ENCODE results near the gene MTMR11. TPM values are rescaled to one million over a fixed set of nuclear protein-coding genes. Genes with fewer than 3 reads are reported as not detected.
A peak's percentile ranks its signal among the peaks of the same experiment; 100 is the strongest.

MTMR11 gene
- total and polyA plus RNA-seq, 10 of the 15 experiments (the other 5 are each of a cell fraction or from before 2014, with no cell fraction given) = 0.35 to 1.1 (median 0.73) TPM

DNA sequence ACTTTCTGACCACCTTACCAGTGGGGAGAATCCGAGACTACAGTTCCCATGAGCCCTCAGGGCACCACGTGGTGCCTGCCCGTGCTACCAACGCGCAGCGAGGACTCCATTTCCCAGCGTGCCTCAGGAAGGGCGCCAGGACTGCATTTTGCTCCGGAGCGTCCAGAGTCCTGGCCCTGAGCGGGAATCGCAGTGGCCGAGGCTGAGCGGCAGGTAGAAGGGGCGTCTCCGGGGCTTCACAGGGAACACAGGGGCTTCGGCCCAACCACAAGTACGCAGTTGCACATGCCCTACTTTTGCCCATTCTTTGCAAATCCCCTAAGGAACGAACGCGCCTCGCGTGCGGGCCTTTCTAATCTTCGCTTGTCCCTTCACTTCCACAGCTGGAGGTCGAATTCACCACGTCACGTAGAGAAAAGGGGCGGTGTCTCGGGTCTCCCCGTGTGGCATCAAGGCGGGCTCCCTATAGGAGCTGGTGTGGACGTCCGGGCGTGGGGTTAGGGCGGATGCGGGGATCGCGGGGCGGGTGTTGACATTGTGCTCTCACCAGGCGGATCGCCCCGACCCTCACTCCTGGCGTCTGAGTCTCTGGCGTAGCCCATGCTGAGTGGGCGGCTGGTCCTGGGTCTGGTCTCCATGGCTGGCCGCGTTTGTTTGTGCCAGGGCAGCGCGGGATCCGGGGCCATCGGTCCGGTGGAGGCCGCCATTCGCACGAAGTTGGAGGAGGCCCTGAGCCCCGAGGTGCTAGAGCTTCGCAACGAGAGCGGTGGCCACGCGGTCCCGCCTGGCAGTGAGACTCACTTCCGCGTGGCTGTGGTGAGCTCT is 37.0 kb downstream of the MTMR11 start, which contains the start of gene BOLA1 (continued):
- TF ChIP-seq, protein P1, sequence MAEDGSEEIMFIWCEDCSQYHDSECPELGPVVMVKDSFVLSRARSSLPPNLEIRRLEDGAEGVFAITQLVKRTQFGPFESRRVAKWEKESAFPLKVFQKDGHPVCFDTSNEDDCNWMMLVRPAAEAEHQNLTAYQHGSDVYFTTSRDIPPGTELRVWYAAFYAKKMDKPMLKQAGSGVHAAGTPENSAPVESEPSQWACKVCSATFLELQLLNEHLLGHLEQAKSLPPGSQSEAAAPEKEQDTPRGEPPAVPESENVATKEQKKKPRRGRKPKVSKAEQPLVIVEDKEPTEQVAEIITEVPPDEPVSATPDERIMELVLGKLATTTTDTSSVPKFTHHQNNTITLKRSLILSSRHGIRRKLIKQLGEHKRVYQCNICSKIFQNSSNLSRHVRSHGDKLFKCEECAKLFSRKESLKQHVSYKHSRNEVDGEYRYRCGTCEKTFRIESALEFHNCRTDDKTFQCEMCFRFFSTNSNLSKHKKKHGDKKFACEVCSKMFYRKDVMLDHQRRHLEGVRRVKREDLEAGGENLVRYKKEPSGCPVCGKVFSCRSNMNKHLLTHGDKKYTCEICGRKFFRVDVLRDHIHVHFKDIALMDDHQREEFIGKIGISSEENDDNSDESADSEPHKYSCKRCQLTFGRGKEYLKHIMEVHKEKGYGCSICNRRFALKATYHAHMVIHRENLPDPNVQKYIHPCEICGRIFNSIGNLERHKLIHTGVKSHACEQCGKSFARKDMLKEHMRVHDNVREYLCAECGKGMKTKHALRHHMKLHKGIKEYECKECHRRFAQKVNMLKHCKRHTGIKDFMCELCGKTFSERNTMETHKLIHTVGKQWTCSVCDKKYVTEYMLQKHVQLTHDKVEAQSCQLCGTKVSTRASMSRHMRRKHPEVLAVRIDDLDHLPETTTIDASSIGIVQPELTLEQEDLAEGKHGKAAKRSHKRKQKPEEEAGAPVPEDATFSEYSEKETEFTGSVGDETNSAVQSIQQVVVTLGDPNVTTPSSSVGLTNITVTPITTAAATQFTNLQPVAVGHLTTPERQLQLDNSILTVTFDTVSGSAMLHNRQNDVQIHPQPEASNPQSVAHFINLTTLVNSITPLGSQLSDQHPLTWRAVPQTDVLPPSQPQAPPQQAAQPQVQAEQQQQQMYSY (CRISPR knock-in tag; IDR thresholded peaks at IDR 0.05) = no peak
- TF ChIP-seq, protein P2, sequence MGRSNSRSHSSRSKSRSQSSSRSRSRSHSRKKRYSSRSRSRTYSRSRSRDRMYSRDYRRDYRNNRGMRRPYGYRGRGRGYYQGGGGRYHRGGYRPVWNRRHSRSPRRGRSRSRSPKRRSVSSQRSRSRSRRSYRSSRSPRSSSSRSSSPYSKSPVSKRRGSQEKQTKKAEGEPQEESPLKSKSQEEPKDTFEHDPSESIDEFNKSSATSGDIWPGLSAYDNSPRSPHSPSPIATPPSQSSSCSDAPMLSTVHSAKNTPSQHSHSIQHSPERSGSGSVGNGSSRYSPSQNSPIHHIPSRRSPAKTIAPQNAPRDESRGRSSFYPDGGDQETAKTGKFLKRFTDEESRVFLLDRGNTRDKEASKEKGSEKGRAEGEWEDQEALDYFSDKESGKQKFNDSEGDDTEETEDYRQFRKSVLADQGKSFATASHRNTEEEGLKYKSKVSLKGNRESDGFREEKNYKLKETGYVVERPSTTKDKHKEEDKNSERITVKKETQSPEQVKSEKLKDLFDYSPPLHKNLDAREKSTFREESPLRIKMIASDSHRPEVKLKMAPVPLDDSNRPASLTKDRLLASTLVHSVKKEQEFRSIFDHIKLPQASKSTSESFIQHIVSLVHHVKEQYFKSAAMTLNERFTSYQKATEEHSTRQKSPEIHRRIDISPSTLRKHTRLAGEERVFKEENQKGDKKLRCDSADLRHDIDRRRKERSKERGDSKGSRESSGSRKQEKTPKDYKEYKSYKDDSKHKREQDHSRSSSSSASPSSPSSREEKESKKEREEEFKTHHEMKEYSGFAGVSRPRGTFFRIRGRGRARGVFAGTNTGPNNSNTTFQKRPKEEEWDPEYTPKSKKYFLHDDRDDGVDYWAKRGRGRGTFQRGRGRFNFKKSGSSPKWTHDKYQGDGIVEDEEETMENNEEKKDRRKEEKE (IDR thresholded peaks at IDR 0.05) = no peak
- TF ChIP-seq NR2F1 (conservative IDR thresholded peaks at IDR 0.05) = peak; percentile 40
- TF ChIP-seq ZNF207 (IDR thresholded peaks at IDR 0.05; ENCODE audit: borderline replicate concordance) = peak; percentile 86; the same call in 1 of the 2 replicates
- TF ChIP-seq ZNF274 (IDR thresholded peaks at IDR 0.05; ENCODE audit: insufficient read depth, insufficient read length) = no peak
- TF ChIP-seq MEF2A (IDR thresholded peaks at IDR 0.05; ENCODE audit: insufficient read depth, low read depth, low read length) = no peak
- TF ChIP-seq ESRRA (IDR thresholded peaks at IDR 0.05; ENCODE audit: low read length) = no peak
- TF ChIP-seq USF1 (IDR thresholded peaks at IDR 0.05; ENCODE audit: borderline replicate concordance, extremely low read length, insufficient read depth, low read depth, low read length) = peak; percentile 98
- no peak for TF ChIP-seq ASH2L (IDR thresholded peaks at IDR 0.05; ENCODE audit: borderline replicate concordance, low read depth)
- TF ChIP-seq E2F8 (IDR thresholded peaks at IDR 0.05; ENCODE audit: low read depth, partially characterized antibody) = peak; percentile 29
- no peak for TF ChIP-seq ZBTB4 (CRISPR knock-in tag; IDR thresholded peaks at IDR 0.05)
- TF ChIP-seq RAD51 (IDR thresholded peaks at IDR 0.05) = peak; percentile 97

Data from GM12878 (cell line).